LNCaP clone FGC (cell line): ENCODE results near the gene TBCC.

Experiments used
- DNase-seq: peaks from one replicate; pipeline ENCODE4 v3.0.0-alpha.2; 2011; ENCODE audit warnings: low read depth
- H3K4me3 ChIP-seq: 2 replicates; pipeline ENCODE4 v1.5.1; 2011; ENCODE audit warnings: mild to moderate bottlenecking, low read depth, low read length, control low read depth
- CTCF ChIP-seq: IDR thresholded peaks from 2 replicates; pipeline ENCODE4 v1.5.1; 2012; ENCODE audit warnings: mild to moderate bottlenecking; ENCODE audit not compliant: control insufficient read depth, insufficient read depth; ENCODE audit errors: extremely low read depth

The TBCC gene

GRCh38 chr6:42786525-42786985, 40.7 kb upstream of the TBCC start:
- H3K4me3 ChIP-seq: no peak overlapping the region
- TF ChIP-seq CTCF: no peak
- no peak for DNase-seq

- no peak for DNase-seq
- peak overlapping the region; percentile 60 for H3K4me3 ChIP-seq
- TF ChIP-seq CTCF: no peak
These were observed 39.0 kb upstream of the TBCC start for GRCh38 chr6:42784717-42785498.

- DNase-seq: no peak
- H3K4me3 ChIP-seq: peak overlapping the region; percentile 60
- TF ChIP-seq CTCF: no peak
These were observed 38.2 kb upstream of the TBCC start for GRCh38 chr6:42783876-42784642.

- no peak for TF ChIP-seq CTCF
- peak overlapping the region; percentile 60 for H3K4me3 ChIP-seq
- no peak for DNase-seq
These were observed 37.4 kb upstream of the TBCC start for GRCh38 chr6:42783177-42783875.

GRCh38 chr6:42782689-42783176, 36.8 kb upstream of the TBCC start:
- peak overlapping the region; percentile 60 for H3K4me3 ChIP-seq
- no peak for DNase-seq
- no peak for TF ChIP-seq CTCF

- H3K4me3 ChIP-seq: peak within 1 kb of the TSS; percentile 60
- no peak for DNase-seq
- no peak for TF ChIP-seq CTCF
These were observed 36.1 kb upstream of the TBCC start, which contains the start of gene BICRAL for GRCh38 chr6:42781796-42782688. Gene BICRAL, plus strand, starts transcription at chr6:42782052. Its CDS starts 39,971 bp downstream, at chr6:42822023.
